Measurements from ENCODE around the gene ZFP36L1.

Gene ZFP36L1

GRCh38 chr14:68741839-68742470 is 50.9 kb downstream of the ZFP36L1 start:
- DNase-seq (ENCODE audit: low read depth in 1 of 2, low spot score in 1 of 2): no peak

GRCh38 chr14:68741477-68741791 is 51.4 kb downstream of the ZFP36L1 start:
- DNase-seq (ENCODE audit: low read depth in 1 of 2, low spot score in 1 of 2): no peak

GRCh38 chr14:68740788-68741476 is 51.9 kb downstream of the ZFP36L1 start:
- DNase-seq (ENCODE audit: low read depth in 1 of 2, low spot score in 1 of 2): no peak

GRCh38 chr14:68739701-68740100 is 53.2 kb downstream of the ZFP36L1 start:
- no peak for DNase-seq (ENCODE audit: low read depth in 1 of 2, low spot score in 1 of 2)

- no peak for DNase-seq (ENCODE audit: low read depth in 1 of 2, low spot score in 1 of 2)
These were observed 54.3 kb downstream of the ZFP36L1 start for GRCh38 chr14:68738559-68738958.

Measured in activated CD4-positive, alpha-beta T cell treated with anti-CD3 and anti-CD28 coated beads, Interleukin-2, amount 50 U/mL, for 24 hours (primary cell).